HG02571 (cell line): ENCODE data around the gene VASN.
A peak's percentile ranks its signal among the peaks of the same experiment; 100 is the strongest.

Experiments
- ATAC-seq: cut with Tn5 transposase; IDR thresholded peaks from one replicate; pipeline ENCODE4 v1.9.1; 2021; ENCODE audit warnings: mild to moderate bottlenecking, moderate library complexity; ENCODE audit not compliant: unreplicated experiment

Gene VASN

GRCh38 chr16:4401094-4401501 is 29.4 kb downstream of the VASN start:
- ATAC-seq = no peak

GRCh38 chr16:4401510-4401909 is 29.9 kb downstream of the VASN start:
- ATAC-seq = no peak

GRCh38 chr16:4402439-4403132 is 30.9 kb downstream of the VASN start:
- no peak for ATAC-seq

GRCh38 chr16:4403133-4403949 is 31.7 kb downstream of the VASN start:
- no peak for ATAC-seq

- no peak for ATAC-seq
Observed at GRCh38 chr16:4404247-4404966, 32.8 kb downstream of the VASN start.

GRCh38 chr16:4404967-4405696 is 33.5 kb downstream of the VASN start:
- no peak for ATAC-seq

- no peak for ATAC-seq
Observed at GRCh38 chr16:4407543-4408322, 36.1 kb downstream of the VASN start.

- ATAC-seq = no peak
Observed at GRCh38 chr16:4408323-4408690, 36.7 kb downstream of the VASN start.

GRCh38 chr16:4409081-4409932 is 37.7 kb downstream of the VASN start:
- ATAC-seq = no peak

GRCh38 chr16:4410335-4411075 is 38.9 kb downstream of the VASN start:
- no peak for ATAC-seq

GRCh38 chr16:4411684-4412083 is 40.0 kb downstream of the VASN start:
- no peak for ATAC-seq

- ATAC-seq = no peak
Observed at GRCh38 chr16:4412159-4412558, 40.5 kb downstream of the VASN start.

GRCh38 chr16:4412854-4413253 is 41.2 kb downstream of the VASN start:
- no peak for ATAC-seq

GRCh38 chr16:4414187-4414917 is 42.7 kb downstream of the VASN start:
- ATAC-seq = peak; percentile 40

GRCh38 chr16:4415538-4416199 is 44.0 kb downstream of the VASN start:
- ATAC-seq = peak; percentile 15

GRCh38 chr16:4416200-4417032 is 44.8 kb downstream of the VASN start, which contains the start of gene CORO7:
Gene CORO7, minus strand, starts transcription at chr16:4416596. Its CDS starts 78 bp downstream, at chr16:4416518.
- ATAC-seq = peak; percentile 70
